Non-pigmented ciliary epithelial cell (primary cell): ENCODE data around the gene MAGEA2B.
"Not testable (repeated sequence)": the region's sequence is repeated elsewhere in the genome, so short reads cannot be mapped to it uniquely, and the experiment has no call there.

Source experiments
- DNase-seq: peaks from one replicate; pipeline ENCODE4 v3.0.0-alpha.2; 2010; ENCODE audit warnings: low read depth

Gene MAGEA2B

DNA sequence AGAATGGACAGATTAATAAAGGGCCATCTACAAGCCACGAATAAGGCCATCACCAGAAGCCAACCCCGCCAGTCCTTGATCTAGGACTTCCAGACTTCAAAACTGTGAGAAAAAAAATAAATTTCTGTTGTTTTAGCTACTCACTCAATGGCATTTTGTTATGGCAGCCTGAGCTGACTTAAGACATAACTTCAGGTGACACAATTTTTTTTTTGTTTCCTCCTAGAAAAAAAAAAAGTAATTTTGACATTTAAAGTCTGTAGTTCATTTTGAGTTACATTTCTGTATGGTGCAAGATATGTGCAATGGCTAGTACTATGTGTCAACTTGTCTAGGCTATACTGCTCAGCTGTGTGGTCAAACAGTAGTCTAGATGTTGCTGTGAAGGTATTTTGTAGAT lies 44.5 kb downstream of the MAGEA2B start, which contains the start of gene CSAG3:
Gene CSAG3 (plus strand): TSS at position 301 of the 400 bp plus-strand sequence.
- not testable (repeated sequence) for DNase-seq

DNA sequence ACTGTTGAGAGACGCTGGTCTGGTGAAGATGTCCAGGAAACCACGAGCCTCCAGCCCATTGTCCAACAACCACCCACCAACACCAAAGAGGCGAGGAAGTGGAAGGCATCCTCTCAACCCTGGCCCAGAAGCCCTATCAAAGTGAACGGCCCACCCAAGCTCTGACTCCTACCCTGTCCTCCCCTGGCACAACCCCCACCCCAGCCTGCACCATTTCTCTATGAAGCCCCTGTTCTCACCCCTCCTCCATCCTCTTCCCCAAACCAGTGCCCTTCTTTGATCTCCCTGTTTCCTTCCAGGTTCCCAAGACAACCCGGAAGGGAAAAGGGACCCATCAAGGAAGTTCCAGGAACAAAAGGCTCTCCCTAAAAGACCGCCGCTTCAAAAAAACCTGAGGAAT lies 45.1 kb downstream of the MAGEA2B start:
- not testable (repeated sequence) for DNase-seq

DNA sequence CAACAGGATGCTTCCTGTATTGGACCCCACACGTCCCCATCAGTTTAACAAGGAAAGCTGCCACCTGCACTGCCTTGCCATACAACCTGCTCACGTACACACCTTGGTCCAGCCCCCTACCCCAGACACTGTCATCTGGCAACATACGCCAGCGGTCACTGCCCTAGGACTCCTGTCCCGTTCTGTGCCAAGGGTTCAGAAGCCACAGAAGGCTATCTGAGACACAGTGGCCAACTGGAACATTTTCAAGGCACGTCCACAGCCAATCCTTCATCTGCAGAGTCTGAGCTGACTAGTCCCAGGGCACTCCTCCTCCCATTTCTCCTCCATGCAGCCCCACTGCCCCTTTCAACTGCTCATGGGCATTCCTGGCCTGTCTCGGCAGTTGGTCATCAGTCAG lies 47.2 kb downstream of the MAGEA2B start:
- not testable (repeated sequence) for DNase-seq

DNA sequence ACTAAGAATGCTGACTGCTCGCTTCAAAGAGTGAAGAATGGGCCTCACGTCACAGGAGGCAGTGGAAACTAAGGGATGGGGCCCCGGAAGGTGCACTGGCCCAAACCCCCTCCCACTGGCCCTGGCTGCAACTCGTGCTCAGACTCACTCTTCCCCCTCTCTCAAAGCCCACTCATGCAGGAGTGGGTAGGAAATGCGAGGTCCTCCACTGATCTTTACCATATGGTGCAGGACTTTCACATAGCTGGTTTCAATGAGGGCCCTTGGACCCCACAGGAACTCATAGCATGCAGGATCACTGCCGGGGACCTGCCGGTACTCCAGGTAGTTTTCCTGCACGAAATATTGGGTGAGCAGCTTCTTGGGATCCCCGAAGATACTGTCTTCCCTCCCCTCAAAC lies 52.1 kb downstream of the MAGEA2B start:
- not testable (repeated sequence) for DNase-seq
